Esophagus squamous epithelium (tissue), 5 donors: ENCODE results near the gene LTBP1. TPM values are rescaled to one million over a fixed set of nuclear protein-coding genes. Genes with fewer than 3 reads are reported as not detected.
A peak's percentile ranks its signal among the peaks of the same experiment; 100 is the strongest.

Experiments used
- DNase-seq: peaks from one replicate; lab custom pipeline; 2025; lab: John Stamatoyannopoulos, UW
- H3K27ac ChIP-seq, 4 donors: fragments of 200-600 bp; sonication (generic); one replicate each; pipeline ENCODE4 v1.5.1; 2016 to 2019; ENCODE audit warnings: mild to moderate bottlenecking in 1 of 4
- H3K27me3 ChIP-seq, 4 donors: fragments of 200-600 bp; sonication (generic); 1 replicate in 3 of 4; 2 replicates in 1 of 4; pipeline versions ENCODE4 v1.5.1 to v1.6.0; 2017 to 2021; ENCODE audit warnings: antibody characterized with exemption in 1 of 4
- H3K36me3 ChIP-seq, 3 donors: fragments of 200-600 bp; sonication (generic); one replicate each; pipeline ENCODE4 v1.5.1; 2016 to 2019
- H3K4me1 ChIP-seq, 3 donors: fragments of 200-600 bp; sonication (generic); one replicate each; pipeline ENCODE4 v1.5.1; 2017 to 2019
- H3K4me3 ChIP-seq, 4 donors: fragments of 200-600 bp; sonication (generic); 1 replicate in 3 of 4; 2 replicates in 1 of 4; pipeline ENCODE4 v1.5.1; 2016 to 2019; ENCODE audit warnings: mild to moderate bottlenecking in 2 of 4, moderate library complexity in 1 of 4
- H3K9me3 ChIP-seq, 3 donors: fragments of 200-600 bp; sonication (generic); one replicate each; pipeline ENCODE4 v1.5.1; 2016 to 2019
- POLR2A ChIP-seq, 4 donors: fragments of 450-650 bp; IDR thresholded peaks; one replicate each; pipeline ENCODE4 v1.6.1; 2017; ENCODE audit warnings: antibody characterized with exemption in 4 of 4, mild to moderate bottlenecking in 4 of 4, moderate library complexity in 3 of 4
- WGBS, 2 donors: methylation state at CpG; one replicate each; pipeline ENCODE4 v1.1.5; 2018; 5-methylcytosine and 5-hydroxymethylcytosine counted together
- intact Hi-C: fragments of 100-400 bp; cut with DNase I; formaldehyde crosslinking; loops from one replicate; pipeline ENCODE4 v1.15.0; 2022
- total RNA-seq, 4 donors: library from RNA; depleted of rRNA; stranded (reverse); fragments of >200 nt; gene quantifications; one replicate each; pipeline ENCODE4 v1.1.0, GENCODE V29; 2016
- TF ChIP-seq, protein P1 (sequence below), 6 experiments: fragments of 450-650 bp in 4 of 6; fragments of 200-600 bp in 2 of 6; sonication (generic) in 2 of 6; IDR thresholded peaks; one replicate each; pipeline ENCODE4 v1.5.1; 2016 to 2019; ENCODE audit warnings: antibody characterized with exemption in 6 of 6, mild to moderate bottlenecking in 4 of 6, moderate library complexity in 4 of 6
- donor health status: DM: yes; HTN: yes; CAD: no.

Gene LTBP1
- total RNA-seq, 4 donors from 2014 or later: 5.5 to 69.4 (median 32.6) TPM

DNA sequence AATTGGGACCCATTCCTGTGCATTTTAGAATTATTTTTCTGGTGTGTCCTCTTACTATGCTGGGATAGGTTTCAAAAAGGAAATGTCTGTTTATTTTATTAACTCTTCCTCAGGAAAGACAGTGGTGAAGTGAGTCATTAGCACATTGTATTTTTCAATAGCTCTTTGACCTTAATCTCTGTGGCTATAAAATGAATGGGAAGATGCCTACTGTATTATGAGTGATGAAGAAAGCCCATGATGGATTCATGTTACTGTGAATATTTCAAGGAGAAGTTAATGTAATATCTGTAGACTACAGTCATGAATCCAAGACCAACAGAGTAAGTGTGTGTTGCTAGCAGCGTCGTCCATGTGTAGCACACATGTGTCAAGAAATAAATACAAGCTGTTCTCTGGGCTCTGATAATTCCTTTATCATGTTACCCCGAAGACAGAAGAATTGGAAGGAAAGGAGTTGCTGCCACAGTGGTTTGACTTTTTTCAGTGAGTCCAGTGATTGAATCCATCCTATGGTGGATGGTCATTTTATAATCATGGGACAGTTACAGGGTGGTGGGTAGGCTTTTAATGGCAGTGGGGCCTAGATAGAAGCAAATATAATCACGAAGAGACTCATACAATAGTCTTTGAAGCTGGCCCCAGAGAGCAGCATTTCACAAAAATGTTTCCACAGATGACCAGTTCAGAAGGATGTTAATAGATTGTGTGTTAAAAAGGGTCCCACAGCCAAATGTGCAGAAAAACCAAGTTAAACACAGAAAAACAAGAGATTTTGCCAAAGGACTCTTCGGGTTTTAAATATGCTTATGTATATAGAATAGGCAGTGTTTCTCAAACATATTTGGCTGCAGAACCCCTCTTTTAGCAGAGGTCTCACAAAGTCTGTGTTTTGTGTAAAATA lies 290.0 kb downstream of the LTBP1 start:
- no peaks in the 10 kb centered on the region for H3K27me3 ChIP-seq
- peaks cover 0 to 5% (median 0%) of the 10 kb centered on the region in 3 donors for H3K4me1 ChIP-seq
- whole genome bisulfite sequencing, 2 donors: 68 to 76% methylated on average over 5 of the region's 5 CpGs
- H3K4me3 ChIP-seq: no peak overlapping the region
- no peak for TF ChIP-seq POLR2A (IDR thresholded peaks at IDR 0.05)
- TF ChIP-seq, protein P1, sequence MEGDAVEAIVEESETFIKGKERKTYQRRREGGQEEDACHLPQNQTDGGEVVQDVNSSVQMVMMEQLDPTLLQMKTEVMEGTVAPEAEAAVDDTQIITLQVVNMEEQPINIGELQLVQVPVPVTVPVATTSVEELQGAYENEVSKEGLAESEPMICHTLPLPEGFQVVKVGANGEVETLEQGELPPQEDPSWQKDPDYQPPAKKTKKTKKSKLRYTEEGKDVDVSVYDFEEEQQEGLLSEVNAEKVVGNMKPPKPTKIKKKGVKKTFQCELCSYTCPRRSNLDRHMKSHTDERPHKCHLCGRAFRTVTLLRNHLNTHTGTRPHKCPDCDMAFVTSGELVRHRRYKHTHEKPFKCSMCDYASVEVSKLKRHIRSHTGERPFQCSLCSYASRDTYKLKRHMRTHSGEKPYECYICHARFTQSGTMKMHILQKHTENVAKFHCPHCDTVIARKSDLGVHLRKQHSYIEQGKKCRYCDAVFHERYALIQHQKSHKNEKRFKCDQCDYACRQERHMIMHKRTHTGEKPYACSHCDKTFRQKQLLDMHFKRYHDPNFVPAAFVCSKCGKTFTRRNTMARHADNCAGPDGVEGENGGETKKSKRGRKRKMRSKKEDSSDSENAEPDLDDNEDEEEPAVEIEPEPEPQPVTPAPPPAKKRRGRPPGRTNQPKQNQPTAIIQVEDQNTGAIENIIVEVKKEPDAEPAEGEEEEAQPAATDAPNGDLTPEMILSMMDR (IDR thresholded peaks at IDR 0.05): no peak
- intact Hi-C loops: no loop called here
- DNase-seq: no peak
- peak overlapping the region in 1 of 4 donors; percentile 2 for H3K27ac ChIP-seq
- H3K36me3 ChIP-seq: no peaks in the 10 kb centered on the region
- no peaks in the 10 kb centered on the region for H3K9me3 ChIP-seq

DNA sequence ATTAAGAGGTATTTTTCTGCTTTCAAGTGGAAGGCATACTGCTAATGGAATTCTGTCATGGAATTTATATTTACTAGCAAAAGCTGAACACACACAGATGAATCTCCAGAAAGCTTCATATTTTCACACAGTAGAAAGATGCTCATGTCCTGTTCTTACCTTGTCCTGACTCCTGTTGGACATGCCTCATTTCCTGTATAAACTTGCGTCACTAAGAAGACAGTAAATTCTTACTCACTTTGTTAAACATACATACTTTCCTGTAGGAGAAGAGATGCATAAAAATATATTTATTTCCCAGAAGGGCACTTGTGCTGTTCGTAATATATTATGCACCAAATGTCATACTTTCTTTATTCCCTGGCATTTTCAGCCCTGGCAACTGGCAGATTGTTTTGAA lies 291.4 kb downstream of the LTBP1 start:
- Histone ChIP-seq H3K9me3 (no peaks in the 10 kb centered on the region), H3K4me1 (peaks cover 0 to 5% (median 0%) of the 10 kb centered on the region in 3 donors), H3K36me3 (no peaks in the 10 kb centered on the region), H3K27ac (no peak overlapping the region), H3K4me3 (no peak overlapping the region), H3K27me3 (no peaks in the 10 kb centered on the region)
- intact Hi-C loops: no loop called here
- no peak for TF ChIP-seq POLR2A (IDR thresholded peaks at IDR 0.05)
- TF ChIP-seq, protein P1 (IDR thresholded peaks at IDR 0.05): no peak
- DNase-seq: no peak
- WGBS, 2 donors: 20 to 49% methylated on average over 2 of the region's 2 CpGs

DNA sequence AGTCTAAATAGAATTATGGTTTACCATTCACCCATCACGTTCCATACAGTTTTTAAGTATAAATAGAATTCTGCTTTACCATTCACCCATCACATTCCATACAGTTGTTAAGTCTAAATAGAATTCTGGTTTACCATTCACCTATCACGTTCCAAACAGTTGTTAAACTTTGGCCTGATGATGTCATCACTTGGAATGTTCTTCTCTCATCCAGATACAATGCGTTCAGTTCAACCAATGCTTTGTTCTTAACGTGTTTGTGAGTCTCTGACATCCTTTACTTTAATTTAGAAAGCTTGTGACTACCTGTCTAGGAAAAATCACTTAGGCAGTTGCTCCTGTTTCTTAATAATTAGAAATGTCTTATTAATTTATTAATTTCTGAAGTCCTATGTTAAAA lies 293.4 kb downstream of the LTBP1 start:
- H3K4me1 ChIP-seq: peaks cover 0 to 5% (median 0%) of the 10 kb centered on the region in 3 donors
- H3K36me3 ChIP-seq: no peaks in the 10 kb centered on the region
- 43 to 58% methylated on average over 4 of the region's 4 CpGs for WGBS, 2 donors
- H3K9me3 ChIP-seq: no peaks in the 10 kb centered on the region
- DNase-seq: no peak
- intact Hi-C loops: no loop called here
- no peak overlapping the region for H3K4me3 ChIP-seq
- H3K27ac ChIP-seq: no peak overlapping the region
- no peak for TF ChIP-seq POLR2A (IDR thresholded peaks at IDR 0.05)
- TF ChIP-seq, protein P1 (IDR thresholded peaks at IDR 0.05): no peak
- no peaks in the 10 kb centered on the region for H3K27me3 ChIP-seq

DNA sequence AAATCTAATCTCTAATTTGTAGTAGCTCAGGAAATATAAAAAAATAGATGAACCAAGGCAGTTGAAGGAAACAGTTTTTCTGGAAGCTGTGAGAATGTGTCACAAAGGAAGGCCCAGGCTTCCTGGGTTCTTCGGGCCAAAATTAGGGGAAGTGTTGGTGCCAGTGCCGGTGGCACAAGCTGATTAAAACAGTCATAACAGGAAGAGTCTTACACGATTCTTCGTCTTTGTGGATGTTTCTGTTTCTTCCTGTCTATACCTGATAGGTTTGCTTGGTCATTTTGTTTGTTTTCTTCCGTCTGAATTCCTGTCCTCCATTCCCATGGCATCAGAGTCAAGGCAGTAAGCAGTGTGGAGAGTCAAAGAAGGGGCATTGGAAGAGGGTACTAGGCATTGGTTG lies 294.3 kb downstream of the LTBP1 start:
- WGBS, 2 donors: 39 to 60% methylated on average over 5 of the region's 5 CpGs
- TF ChIP-seq, protein P1 (IDR thresholded peaks at IDR 0.05): no peak
- no peak for TF ChIP-seq POLR2A (IDR thresholded peaks at IDR 0.05)
- no peak overlapping the region for H3K4me3 ChIP-seq
- H3K36me3 ChIP-seq: no peaks in the 10 kb centered on the region
- no peaks in the 10 kb centered on the region for H3K27me3 ChIP-seq
- intact Hi-C loops: no loop called here
- DNase-seq: no peak
- H3K27ac ChIP-seq: no peak overlapping the region
- no peaks in the 10 kb centered on the region for H3K9me3 ChIP-seq
- peaks cover 0 to 4% (median 0%) of the 10 kb centered on the region in 3 donors for H3K4me1 ChIP-seq

DNA sequence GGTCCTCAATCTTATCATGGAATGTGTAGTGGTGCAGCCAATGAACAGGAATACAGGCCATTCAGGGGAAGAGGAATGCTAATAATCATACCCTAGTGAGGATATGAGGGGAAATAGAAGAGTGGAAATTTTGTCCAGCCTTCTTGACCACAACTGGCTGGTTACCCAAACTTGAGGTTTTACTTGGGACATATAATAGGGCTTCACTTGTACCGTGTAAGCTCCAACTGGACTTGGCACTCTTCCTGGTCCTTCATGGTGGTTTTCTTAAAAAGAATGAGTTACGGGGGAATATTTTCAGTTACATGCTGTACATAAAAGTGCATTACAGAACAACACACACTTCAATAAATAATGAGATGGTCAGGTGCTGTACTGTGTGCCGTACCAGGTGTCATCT lies 294.8 kb downstream of the LTBP1 start:
- no peak overlapping the region for H3K4me3 ChIP-seq
- intact Hi-C loops: no loop called here
- H3K36me3 ChIP-seq: no peaks in the 10 kb centered on the region
- H3K27ac ChIP-seq: no peak overlapping the region
- no peaks in the 10 kb centered on the region for H3K4me1 ChIP-seq
- 77 to 93% methylated on average over 3 of the region's 3 CpGs for WGBS, 2 donors
- no peak for DNase-seq
- H3K27me3 ChIP-seq: no peaks in the 10 kb centered on the region
- no peaks in the 10 kb centered on the region for H3K9me3 ChIP-seq
- TF ChIP-seq, protein P1 (IDR thresholded peaks at IDR 0.05): no peak
- no peak for TF ChIP-seq POLR2A (IDR thresholded peaks at IDR 0.05)
